Measurements from ENCODE around the gene CCL4L2.

- TF ChIP-seq CTCF (IDR thresholded peaks at IDR 0.05) = no peak
- TF ChIP-seq POLR2A (IDR thresholded peaks at IDR 0.05) = no peak
Observed at GRCh38 chr17:36193216-36193775, 17.6 kb upstream of the CCL4L2 start.

Measured in testis (tissue), 2 donors.